Coronary artery (tissue), 2 donors: ENCODE data around the gene PCK1.

Experiments used
- DNase-seq: peaks from one replicate; pipeline ENCODE4 v3.0.0-alpha.2; 2017; ENCODE audit warnings: low spot score
- H3K27ac ChIP-seq, 2 donors: fragments of 200-600 bp; sonication (generic); one replicate each; pipeline ENCODE4 v1.5.1; 2016 to 2019
- H3K4me3 ChIP-seq: fragments of 200-600 bp; sonication (generic); 2 replicates; pipeline ENCODE4 v1.5.1; 2016; ENCODE audit warnings: mild to moderate bottlenecking, moderate library complexity
- CTCF ChIP-seq: fragments of 200-600 bp; sonication (generic); IDR thresholded peaks from one replicate; pipeline ENCODE4 v1.5.1; 2019; ENCODE audit warnings: antibody characterized with exemption

PCK1 gene

GRCh38 chr20:57582432-57583288, 21.8 kb downstream of the PCK1 start:
- no peak for DNase-seq
- peak overlapping the region; percentile 41 for H3K4me3 ChIP-seq

GRCh38 chr20:57583289-57584257, 22.7 kb downstream of the PCK1 start:
- peak overlapping the region; percentile 17 to 82 for H3K27ac ChIP-seq
- no peak for DNase-seq
- H3K4me3 ChIP-seq = no peak overlapping the region
- no peak for TF ChIP-seq CTCF

More at GRCh38 chr20:57582432-57583288, 21.8 kb downstream of the PCK1 start:
- H3K27ac ChIP-seq = peak overlapping the region; percentile 17 to 82
- no peak for TF ChIP-seq CTCF

GRCh38 chr20:57584768-57585461, 24.0 kb downstream of the PCK1 start:
- no peak for TF ChIP-seq CTCF
- DNase-seq = no peak

GRCh38 chr20:57585466-57586213, 24.7 kb downstream of the PCK1 start:
- TF ChIP-seq CTCF = no peak
- Histone ChIP-seq H3K27ac (no peak overlapping the region), H3K4me3 (no peak overlapping the region)
- no peak for DNase-seq

More at GRCh38 chr20:57584768-57585461, 24.0 kb downstream of the PCK1 start:
- Histone ChIP-seq H3K27ac (no peak overlapping the region), H3K4me3 (no peak overlapping the region)

GRCh38 chr20:57586370-57586793, 25.5 kb downstream of the PCK1 start:
- no peak for DNase-seq
- Histone ChIP-seq H3K27ac (no peak overlapping the region), H3K4me3 (no peak overlapping the region)
- TF ChIP-seq CTCF = no peak

- no peak overlapping the region for H3K27ac ChIP-seq
- H3K4me3 ChIP-seq = no peak overlapping the region
- TF ChIP-seq CTCF = no peak
- DNase-seq = no peak
Observed at GRCh38 chr20:57586943-57587277, 26.0 kb downstream of the PCK1 start.
